HEK293 (cell line): Measurements from ENCODE around the gene YY1AP1.

ENCODE experiments used
- CTCF ChIA-PET: fragments of 350-600 bp; formaldehyde crosslinking; extraction: SDS; loops from one replicate; lab custom pipeline; 2021; ENCODE audit warnings: antibody characterized with exemption; lab: Yijun Ruan, JAX
- POLR2A ChIA-PET: fragments of 300-600 bp; formaldehyde crosslinking; extraction: SDS; loops from one replicate; lab custom pipeline; 2020; ENCODE audit warnings: antibody characterized with exemption, inconsistent platforms; lab: Yijun Ruan, JAX
- H3K27ac ChIP-seq: fragments of 200-500 bp; sonication (Bioruptor generic); 2 replicates; pipeline ENCODE4 v1.5.1; 2014; ENCODE audit warnings: low read depth, low read length, control low read depth, inconsistent platforms; ENCODE audit errors: extremely low read depth
- H3K36me3 ChIP-seq, 2 experiments: fragments of 200-500 bp in 1 of 2; sonication (Bioruptor generic) in 1 of 2; 1 replicate in 1 of 2; 2 replicates in 1 of 2; pipeline ENCODE4 v1.5.1; 2014 to 2017; ENCODE audit warnings: inconsistent platforms in 2 of 2, low read length in 2 of 2; ENCODE audit not compliant: control insufficient read depth in 2 of 2, insufficient read depth in 1 of 2
- H3K4me1 ChIP-seq: fragments of 200-500 bp; sonication (Bioruptor generic); 2 replicates; pipeline ENCODE4 v1.5.1; 2014; ENCODE audit warnings: mild to moderate bottlenecking, low read length, inconsistent platforms; ENCODE audit not compliant: control insufficient read depth, insufficient read depth
- H3K4me3 ChIP-seq: 2 replicates; pipeline ENCODE4 v1.5.1; 2011; ENCODE audit warnings: low read depth, mild to moderate bottlenecking, control low read depth, low read length, moderate library complexity
- H3K9me3 ChIP-seq: fragments of 200-500 bp; sonication (Bioruptor generic); 2 replicates; pipeline ENCODE4 v1.5.1; 2014; ENCODE audit warnings: low read depth, low read length, inconsistent platforms; ENCODE audit not compliant: control insufficient read depth, insufficient read depth
- KLF8 ChIP-seq: fragments of 450-650 bp; formaldehyde crosslinking; IDR thresholded peaks from 2 replicates; pipeline ENCODE4 v1.5.1; 2016; ENCODE audit warnings: missing biosample characterization, missing genetic modification characterization
- KLF9 ChIP-seq: fragments of 450-650 bp; formaldehyde crosslinking; IDR thresholded peaks from 2 replicates; pipeline ENCODE4 v1.5.1; 2016; ENCODE audit warnings: missing biosample characterization, missing genetic modification characterization, low read depth
- SP3 ChIP-seq: fragments of 450-650 bp; formaldehyde crosslinking; IDR thresholded peaks from 2 replicates; pipeline ENCODE4 v1.5.1; 2016; ENCODE audit warnings: missing biosample characterization, missing genetic modification characterization
- SP7 ChIP-seq: fragments of 450-650 bp; formaldehyde crosslinking; IDR thresholded peaks from 2 replicates; pipeline ENCODE4 v1.5.1; 2016; ENCODE audit warnings: missing biosample characterization, missing genetic modification characterization
- ZBTB6 ChIP-seq: fragments of 450-650 bp; formaldehyde crosslinking; IDR thresholded peaks from 2 replicates; pipeline ENCODE4 v1.5.1; 2017; ENCODE audit warnings: missing biosample characterization, missing genetic modification characterization
- ZFP37 ChIP-seq: fragments of 450-650 bp; formaldehyde crosslinking; IDR thresholded peaks from 2 replicates; pipeline ENCODE4 v1.5.1; 2016; ENCODE audit warnings: missing biosample characterization, missing genetic modification characterization
- ZNF146 ChIP-seq: fragments of 450-650 bp; formaldehyde crosslinking; IDR thresholded peaks from 2 replicates; pipeline ENCODE4 v1.5.1; 2016; ENCODE audit warnings: missing biosample characterization, missing genetic modification characterization
- ZNF18 ChIP-seq: fragments of 450-650 bp; formaldehyde crosslinking; IDR thresholded peaks from 2 replicates; pipeline ENCODE4 v1.5.1; 2016; ENCODE audit warnings: missing biosample characterization, missing genetic modification characterization
- ZNF223 ChIP-seq: fragments of 450-650 bp; formaldehyde crosslinking; IDR thresholded peaks from 2 replicates; pipeline ENCODE4 v1.5.1; 2016; ENCODE audit warnings: missing biosample characterization, missing genetic modification characterization
- ZNF26 ChIP-seq: fragments of 450-650 bp; formaldehyde crosslinking; IDR thresholded peaks from 2 replicates; pipeline ENCODE4 v1.5.1; 2016; ENCODE audit warnings: missing biosample characterization, missing genetic modification characterization
- ZNF274 ChIP-seq, 2 experiments: fragments of 200-500 bp in 1 of 2; fragments of 450-650 bp in 1 of 2; sonication (Bioruptor generic) in 1 of 2; formaldehyde crosslinking in 1 of 2; IDR thresholded peaks; 2 replicates each; pipeline versions ENCODE4 v1.5.1 to v1.6.1; 2014 to 2016; ENCODE audit warnings: borderline replicate concordance in 1 of 2, inconsistent platforms in 1 of 2, low read length in 1 of 2, missing biosample characterization in 1 of 2, missing genetic modification characterization in 1 of 2
- ZNF324 ChIP-seq: fragments of 450-650 bp; formaldehyde crosslinking; IDR thresholded peaks from 2 replicates; pipeline ENCODE4 v1.5.1; 2016; ENCODE audit warnings: missing biosample characterization, missing genetic modification characterization
- ZNF449 ChIP-seq: fragments of 450-650 bp; formaldehyde crosslinking; IDR thresholded peaks from 2 replicates; pipeline ENCODE4 v1.5.1; 2017; ENCODE audit warnings: missing biosample characterization, mild to moderate bottlenecking, missing genetic modification characterization, moderate library complexity
- ZNF645 ChIP-seq: fragments of 450-650 bp; formaldehyde crosslinking; IDR thresholded peaks from 2 replicates; pipeline ENCODE4; 2016; ENCODE audit warnings: missing biosample characterization, missing genetic modification characterization
- ZNF654 ChIP-seq: fragments of 450-650 bp; formaldehyde crosslinking; IDR thresholded peaks from 2 replicates; pipeline ENCODE4 v1.5.1; 2016; ENCODE audit warnings: low read depth, missing biosample characterization, missing genetic modification characterization
- ZNF664 ChIP-seq: fragments of 450-650 bp; formaldehyde crosslinking; IDR thresholded peaks from 2 replicates; pipeline ENCODE4 v1.5.1; 2016; ENCODE audit warnings: missing biosample characterization, missing genetic modification characterization
- ZNF692 ChIP-seq: fragments of 450-650 bp; formaldehyde crosslinking; IDR thresholded peaks from 2 replicates; pipeline ENCODE4 v1.5.1; 2016; ENCODE audit warnings: missing biosample characterization, missing genetic modification characterization
- ZNF707 ChIP-seq: fragments of 450-650 bp; formaldehyde crosslinking; IDR thresholded peaks from 2 replicates; pipeline ENCODE4 v1.5.1; 2016; ENCODE audit warnings: missing biosample characterization, missing genetic modification characterization
- ZSCAN4 ChIP-seq: fragments of 450-650 bp; formaldehyde crosslinking; IDR thresholded peaks from 2 replicates; pipeline ENCODE4 v1.5.1; 2017; ENCODE audit warnings: missing biosample characterization, missing genetic modification characterization
- ZSCAN5A ChIP-seq: fragments of 450-650 bp; formaldehyde crosslinking; IDR thresholded peaks from 2 replicates; pipeline ENCODE4 v1.5.1; 2016; ENCODE audit warnings: missing biosample characterization, missing genetic modification characterization

Gene YY1AP1

GRCh38 chr1:155678027-155678426 is 10.5 kb downstream of the YY1AP1 start:
- H3K4me1 ChIP-seq = no peaks in the 10 kb centered on the region
- H3K9me3 ChIP-seq = no peaks in the 10 kb centered on the region
- TF ChIP-seq ZBTB6 (tag by site-specific recombination) (no peak), SP7 (tag by site-specific recombination) (peak; percentile 51; the same call in 1 of the 2 replicates), SP3 (tag by site-specific recombination) (no peak), ZNF449 (tag by site-specific recombination) (no peak), ZFP37 (no peak)
- H3K4me3 ChIP-seq = no peak overlapping the region
- ChIA-PET CTCF (no interaction called here), POLR2A (no interaction called here)
- H3K36me3 ChIP-seq = peaks cover 38 to 71% of the 10 kb centered on the region in 2 experiments
- H3K27ac ChIP-seq = no peak overlapping the region

GRCh38 chr1:155673003-155673402 is 15.6 kb downstream of the YY1AP1 start:
- no peaks in the 10 kb centered on the region for H3K9me3 ChIP-seq
- H3K4me3 ChIP-seq = no peak overlapping the region
- CTCF ChIA-PET = no interaction called here
- TF ChIP-seq ZNF223 (tag by site-specific recombination) = no peak
- TF ChIP-seq ZNF26 (tag by site-specific recombination) = no peak
- no peak for TF ChIP-seq ZNF707 (tag by site-specific recombination)
- H3K4me1 ChIP-seq = no peaks in the 10 kb centered on the region
- POLR2A ChIA-PET = no interaction called here
- no peak overlapping the region for H3K27ac ChIP-seq
- H3K36me3 ChIP-seq = peaks cover 59 to 95% of the 10 kb centered on the region in 2 experiments

- H3K36me3 ChIP-seq = peaks cover 70 to 93% of the 10 kb centered on the region in 2 experiments
- TF ChIP-seq ZNF274 (IDR thresholded peaks at IDR 0.05; ENCODE audit: low read length) (no peak), ZNF274 (tag by site-specific recombination; IDR thresholded peaks at IDR 0.05; ENCODE audit: borderline replicate concordance) (no peak), ZSCAN4 (no peak), ZSCAN5A (tag by site-specific recombination) (no peak), KLF9 (tag by site-specific recombination) (no peak), ZNF664 (tag by site-specific recombination) (no peak), SP7 (tag by site-specific recombination) (no peak), ZNF146 (no peak), ZNF645 (tag by site-specific recombination) (no peak), KLF8 (no peak), ZNF18 (tag by site-specific recombination) (no peak), ZNF324 (tag by site-specific recombination) (no peak), ZNF692 (tag by site-specific recombination) (no peak), ZNF654 (tag by site-specific recombination) (no peak)
Measured at GRCh38 chr1:155671750-155672149, 16.8 kb downstream of the YY1AP1 start.

More at GRCh38 chr1:155671750-155672149, 16.8 kb downstream of the YY1AP1 start:
- Histone ChIP-seq H3K27ac (no peak overlapping the region), H3K4me3 (no peak overlapping the region), H3K4me1 (no peaks in the 10 kb centered on the region), H3K9me3 (no peaks in the 10 kb centered on the region)
- POLR2A ChIA-PET = no interaction called here
- CTCF ChIA-PET = no interaction called here
